HG03558 (cell line): ENCODE data around the gene MTX1.

Source experiments
- ATAC-seq: cut with Tn5 transposase; IDR thresholded peaks from one replicate; pipeline ENCODE4 v1.9.1; 2021; ENCODE audit warnings: moderate number of reproducible peaks; ENCODE audit not compliant: unreplicated experiment; ENCODE audit errors: extremely low read depth

Gene MTX1

GRCh38 chr1:155174324-155175280 lies 33.9 kb upstream of the MTX1 start:
- no peak for ATAC-seq

GRCh38 chr1:155175281-155175926 lies 33.1 kb upstream of the MTX1 start:
- no peak for ATAC-seq

GRCh38 chr1:155175927-155176371 lies 32.5 kb upstream of the MTX1 start:
- ATAC-seq, result no peak

- ATAC-seq, result no peak
Measured at GRCh38 chr1:155176544-155177071, 31.9 kb upstream of the MTX1 start.

- ATAC-seq, result no peak
Measured at GRCh38 chr1:155177192-155177917, 31.1 kb upstream of the MTX1 start.

- no peak for ATAC-seq
Measured at GRCh38 chr1:155177918-155178281, 30.6 kb upstream of the MTX1 start.

- no peak for ATAC-seq
Measured at GRCh38 chr1:155178441-155179111, 29.9 kb upstream of the MTX1 start.

- no peak for ATAC-seq
Measured at GRCh38 chr1:155179112-155180031, 29.1 kb upstream of the MTX1 start.

GRCh38 chr1:155181371-155182051 lies 27.0 kb upstream of the MTX1 start:
- ATAC-seq, result no peak

- ATAC-seq, result no peak
Measured at GRCh38 chr1:155182052-155182550, 26.4 kb upstream of the MTX1 start.

- ATAC-seq, result no peak
Measured at GRCh38 chr1:155183775-155184221, 24.7 kb upstream of the MTX1 start.

- ATAC-seq, result no peak
Measured at GRCh38 chr1:155184351-155184811, 24.1 kb upstream of the MTX1 start.

- ATAC-seq, result no peak
Measured at GRCh38 chr1:155184835-155185782, 23.4 kb upstream of the MTX1 start.

- no peak for ATAC-seq
Measured at GRCh38 chr1:155185783-155186066, 22.8 kb upstream of the MTX1 start.

- ATAC-seq, result no peak
Measured at GRCh38 chr1:155186067-155186793, 22.3 kb upstream of the MTX1 start.

- ATAC-seq, result no peak
Measured at GRCh38 chr1:155186794-155187455, 21.6 kb upstream of the MTX1 start.
